Erythroblast (primary cell): ENCODE results near the gene SNX19.

Experiments used
- GATA1 ChIP-seq: IDR thresholded peaks from 2 replicates; pipeline ENCODE4 v1.6.1; 2011; ENCODE audit warnings: low read depth, mild to moderate bottlenecking, control low read depth, low read length, moderate library complexity
- POLR2A ChIP-seq: IDR thresholded peaks from 2 replicates; pipeline ENCODE4 v1.6.1; 2011; ENCODE audit warnings: mild to moderate bottlenecking, low read length

- TF ChIP-seq POLR2A (no peak), GATA1 (no peak)
These were observed 3.7 kb downstream of the SNX19 start for GRCh38 chr11:130912552-130912951.
